Kidney (tissue), 14 donors: ENCODE data around the gene YPEL2. TPM values are rescaled to one million over a fixed set of nuclear protein-coding genes. Genes with fewer than 3 reads are reported as not detected.

Source experiments
- DNase-seq, 5 donors: peaks; one replicate each; pipeline ENCODE4 v3.0.0-alpha.2; 2013 to 2020
- FAIRE-seq: peaks from 2 replicates; lab custom pipeline; 2012; peaks lifted over from hg19 to GRCh38; lab: Jason Lieb, UNC
- H3K27ac ChIP-seq, 2 donors: one replicate each; pipeline ENCODE4 v1.7.0; 2013; ENCODE audit warnings: low read depth in 2 of 2, low read length in 2 of 2, inconsistent platforms in 1 of 2
- H3K27me3 ChIP-seq: one replicate; pipeline ENCODE4 v1.7.1; 2013; ENCODE audit warnings: low read length, inconsistent platforms; ENCODE audit not compliant: control insufficient read depth, insufficient read depth
- H3K36me3 ChIP-seq, 3 donors: one replicate each; pipeline versions ENCODE4 v1.7.0 to v1.7.1; 2013; ENCODE audit warnings: low read length in 3 of 3, control low read depth in 1 of 3, inconsistent platforms in 1 of 3; ENCODE audit not compliant: insufficient read depth in 3 of 3, control insufficient read depth in 2 of 3
- H3K4me1 ChIP-seq, 3 donors: one replicate each; pipeline versions ENCODE4 v1.7.0 to v1.7.1; 2013; ENCODE audit warnings: low read length in 3 of 3, inconsistent platforms in 1 of 3, low read depth in 1 of 3; ENCODE audit not compliant: control insufficient read depth in 2 of 3, insufficient read depth in 2 of 3
- H3K4me3 ChIP-seq, 3 donors: one replicate each; pipeline versions ENCODE4 v1.7.0 to v1.8.1; 2013; ENCODE audit warnings: low read length in 3 of 3, control low read depth in 1 of 3, inconsistent platforms in 1 of 3
- H3K9ac ChIP-seq, 3 donors: one replicate each; pipeline versions ENCODE4 v1.7.0 to v1.7.1; 2013; ENCODE audit warnings: low read length in 3 of 3, control low read depth in 1 of 3, inconsistent platforms in 1 of 3
- H3K9me3 ChIP-seq, 3 donors: one replicate each; pipeline versions ENCODE4 v1.7.0 to v1.7.1; 2013; ENCODE audit warnings: low read length in 3 of 3, control low read depth in 1 of 3, inconsistent platforms in 1 of 3; ENCODE audit not compliant: control insufficient read depth in 2 of 3, insufficient read depth in 1 of 3
- CTCF ChIP-seq: IDR thresholded peaks from 3 replicates; pipeline ENCODE4 v1.5.1; 2012; ENCODE audit warnings: mild to moderate bottlenecking, moderate library complexity, borderline replicate concordance; ENCODE audit not compliant: insufficient read depth; ENCODE audit errors: extremely low read depth
- intact Hi-C: fragments of 100-400 bp; cut with DNase I; formaldehyde crosslinking; loops from one replicate; pipeline ENCODE4 v1.11.1; 2022
- polyA plus RNA-seq: library from polyadenylated mRNA; stranded (reverse); fragments of 350-450 nt; fragmentation: Illumina TruSeq; extraction: RNeasy Lipid Tissue Mini Kit (QIAGEN cat#74804); gene quantifications from one replicate; pipeline ENCODE4 v1.2.3, GENCODE V29; 2014; ENCODE audit warnings: low read depth, low replicate concordance; ENCODE audit not compliant: insufficient read depth
- total RNA-seq: library from RNA; stranded (reverse); fragmentation: NEBNext Ultra II Directional; extraction: Animal tissue kit (Norgen Biotek cat#: 25700); gene quantifications from one replicate; pipeline ENCODE4 v1.2.1, GENCODE V29; 2021
- donor health status: control.
- donor health status: control.
- donor health status: control.
- donor health status: control.
- donor health status: control.
- donor health status: DM: yes; HTN: yes; CAD: no.
- donor health status: Normal renal cell carcinoma (clear cell type).

YPEL2 gene
- total and polyA plus RNA-seq, 2 donors from 2014 or later, result 9.0 to 53.6 TPM

- H3K9ac ChIP-seq, result peak overlapping the region in 2 of 3 donors; percentile 10 to 11
- no peaks in the 10 kb centered on the region for H3K27me3 ChIP-seq
- no peaks in the 10 kb centered on the region for H3K9me3 ChIP-seq
- H3K27ac ChIP-seq, result peak overlapping the region; percentile 91 to 97
- peak overlapping the region in 1 of 3 donors; percentile 22 for H3K4me3 ChIP-seq
- no peak for FAIRE-seq
- H3K4me1 ChIP-seq, result peaks cover 29 to 77% (median 66%) of the 10 kb centered on the region in 3 donors
- DNase-seq, result peak in 3 of 5 donors; percentile 42 to 88 (median 79)
- H3K36me3 ChIP-seq, result no peaks in the 10 kb centered on the region
- TF ChIP-seq CTCF, result no peak
- intact Hi-C loops, result no loop called here
These were observed 40.8 kb downstream of the YPEL2 start for GRCh38 chr17:59372138-59372751.

GRCh38 chr17:59373882-59374495, 42.5 kb downstream of the YPEL2 start:
- DNase-seq, result no peak
- H3K27ac ChIP-seq, result peak overlapping the region; percentile 91 to 97
- no peak for TF ChIP-seq CTCF
- peaks cover 19 to 73% (median 63%) of the 10 kb centered on the region in 3 donors for H3K4me1 ChIP-seq
- no peaks in the 10 kb centered on the region for H3K36me3 ChIP-seq
- intact Hi-C loops, result no loop called here
- H3K4me3 ChIP-seq, result no peak overlapping the region
- FAIRE-seq, result no peak
- H3K27me3 ChIP-seq, result no peaks in the 10 kb centered on the region
- no peaks in the 10 kb centered on the region for H3K9me3 ChIP-seq
- no peak overlapping the region for H3K9ac ChIP-seq

- Histone ChIP-seq H3K27ac (peak overlapping the region; percentile 91 to 97), H3K4me1 (peaks cover 19 to 71% (median 63%) of the 10 kb centered on the region in 3 donors), H3K4me3 (no peak overlapping the region), H3K27me3 (no peaks in the 10 kb centered on the region), H3K9me3 (no peaks in the 10 kb centered on the region), H3K36me3 (no peaks in the 10 kb centered on the region), H3K9ac (no peak overlapping the region)
- no peak for DNase-seq
- FAIRE-seq, result no peak
- no peak for TF ChIP-seq CTCF
- intact Hi-C loops, result no loop called here
These were observed 43.2 kb downstream of the YPEL2 start for GRCh38 chr17:59374612-59375011.
